Mucosa of rectum (tissue), 2 donors: ENCODE results near the gene USP46.

Experiments used
- H3K27ac ChIP-seq, 2 donors: one replicate each; pipeline ENCODE4 v1.7.0; 2013; ENCODE audit warnings: inconsistent platforms in 2 of 2, low read depth in 2 of 2, low read length in 2 of 2
- H3K27me3 ChIP-seq, 2 donors: one replicate each; pipeline ENCODE4 v1.7.0; 2013; ENCODE audit warnings: low read length in 2 of 2; ENCODE audit not compliant: control insufficient read depth in 2 of 2, insufficient read depth in 2 of 2
- H3K36me3 ChIP-seq, 2 donors: one replicate each; pipeline ENCODE4 v1.7.0; 2013; ENCODE audit warnings: low read length in 2 of 2; ENCODE audit not compliant: control insufficient read depth in 2 of 2, insufficient read depth in 2 of 2
- H3K4me1 ChIP-seq, 2 donors: one replicate each; pipeline ENCODE4 v1.7.0; 2013; ENCODE audit warnings: low read length in 2 of 2, mild to moderate bottlenecking in 1 of 2; ENCODE audit not compliant: control insufficient read depth in 2 of 2, insufficient read depth in 2 of 2
- H3K4me3 ChIP-seq, 2 donors: one replicate each; pipeline ENCODE4 v1.7.0; 2013; ENCODE audit warnings: low read length in 2 of 2
- H3K9ac ChIP-seq, 2 donors: one replicate each; pipeline ENCODE4 v1.7.0; 2013; ENCODE audit warnings: low read length in 2 of 2, low read depth in 1 of 2, mild to moderate bottlenecking in 1 of 2
- H3K9me3 ChIP-seq, 2 donors: one replicate each; pipeline ENCODE4 v1.7.0; 2013; ENCODE audit warnings: low read length in 2 of 2; ENCODE audit not compliant: control insufficient read depth in 2 of 2
- donor health status: healthy.
- donor health status: Normal muscosa, but diverticular disease.

Gene USP46

GRCh38 chr4:52606726-52607125 lies 52.4 kb downstream of the USP46 start:
- Histone ChIP-seq H3K4me1 (no peaks in the 10 kb centered on the region), H3K27ac (no peak overlapping the region), H3K27me3 (no peaks in the 10 kb centered on the region), H3K36me3 (peaks cover 8 to 9% of the 10 kb centered on the region in 2 donors), H3K9me3 (no peaks in the 10 kb centered on the region), H3K4me3 (no peak overlapping the region), H3K9ac (no peak overlapping the region)

GRCh38 chr4:52606040-52606439 lies 53.1 kb downstream of the USP46 start:
- no peaks in the 10 kb centered on the region for H3K27me3 ChIP-seq
- peaks cover 9 to 11% of the 10 kb centered on the region in 2 donors for H3K36me3 ChIP-seq

GRCh38 chr4:52604215-52604614 lies 54.9 kb downstream of the USP46 start:
- peaks cover 8 to 9% of the 10 kb centered on the region in 2 donors for H3K36me3 ChIP-seq

More at GRCh38 chr4:52606040-52606439, 53.1 kb downstream of the USP46 start:
- H3K4me3 ChIP-seq = no peak overlapping the region
- no peak overlapping the region for H3K27ac ChIP-seq
- no peak overlapping the region for H3K9ac ChIP-seq
- no peaks in the 10 kb centered on the region for H3K4me1 ChIP-seq
- no peaks in the 10 kb centered on the region for H3K9me3 ChIP-seq

GRCh38 chr4:52600275-52600674 lies 58.8 kb downstream of the USP46 start:
- Histone ChIP-seq H3K9me3 (no peaks in the 10 kb centered on the region), H3K4me3 (no peak overlapping the region), H3K4me1 (no peaks in the 10 kb centered on the region), H3K9ac (no peak overlapping the region), H3K36me3 (peaks cover 8 to 20% of the 10 kb centered on the region in 2 donors), H3K27ac (no peak overlapping the region), H3K27me3 (no peaks in the 10 kb centered on the region)

More at GRCh38 chr4:52604215-52604614, 54.9 kb downstream of the USP46 start:
- Histone ChIP-seq H3K27ac (no peak overlapping the region), H3K9ac (no peak overlapping the region), H3K4me1 (no peaks in the 10 kb centered on the region), H3K4me3 (no peak overlapping the region), H3K27me3 (no peaks in the 10 kb centered on the region), H3K9me3 (no peaks in the 10 kb centered on the region)

GRCh38 chr4:52595001-52595400 lies 64.1 kb downstream of the USP46 start:
- H3K27me3 ChIP-seq = no peaks in the 10 kb centered on the region
- H3K27ac ChIP-seq = no peak overlapping the region
- no peaks in the 10 kb centered on the region for H3K4me1 ChIP-seq
- H3K9ac ChIP-seq = no peak overlapping the region
- H3K4me3 ChIP-seq = no peak overlapping the region
- H3K9me3 ChIP-seq = no peaks in the 10 kb centered on the region
- peaks cover 4 to 16% of the 10 kb centered on the region in 2 donors for H3K36me3 ChIP-seq

- no peaks in the 10 kb centered on the region for H3K27me3 ChIP-seq
Measured at GRCh38 chr4:52592287-52592686, 66.8 kb downstream of the USP46 start.

GRCh38 chr4:52588771-52589591 lies 70.1 kb downstream of the USP46 start:
- Histone ChIP-seq H3K27me3 (no peaks in the 10 kb centered on the region), H3K27ac (peak overlapping the region in 1 of 2 donors; percentile 14), H3K9me3 (no peaks in the 10 kb centered on the region), H3K4me1 (no peaks in the 10 kb centered on the region), H3K4me3 (no peak overlapping the region), H3K9ac (no peak overlapping the region), H3K36me3 (no peaks in the 10 kb centered on the region)

More at GRCh38 chr4:52592287-52592686, 66.8 kb downstream of the USP46 start:
- peaks cover 4 to 12% of the 10 kb centered on the region in 2 donors for H3K36me3 ChIP-seq
- no peaks in the 10 kb centered on the region for H3K4me1 ChIP-seq
- no peak overlapping the region for H3K27ac ChIP-seq
- no peaks in the 10 kb centered on the region for H3K9me3 ChIP-seq
- no peak overlapping the region for H3K4me3 ChIP-seq
- no peak overlapping the region for H3K9ac ChIP-seq

GRCh38 chr4:52588097-52588496 lies 71.0 kb downstream of the USP46 start:
- no peaks in the 10 kb centered on the region for H3K9me3 ChIP-seq
- no peak overlapping the region for H3K9ac ChIP-seq
- H3K4me1 ChIP-seq = no peaks in the 10 kb centered on the region
- H3K27ac ChIP-seq = peak overlapping the region in 1 of 2 donors; percentile 14
- H3K4me3 ChIP-seq = no peak overlapping the region
- H3K36me3 ChIP-seq = no peaks in the 10 kb centered on the region
- no peaks in the 10 kb centered on the region for H3K27me3 ChIP-seq

- Histone ChIP-seq H3K9me3 (no peaks in the 10 kb centered on the region), H3K4me3 (no peak overlapping the region), H3K4me1 (no peaks in the 10 kb centered on the region), H3K27me3 (no peaks in the 10 kb centered on the region), H3K27ac (no peak overlapping the region), H3K36me3 (no peaks in the 10 kb centered on the region), H3K9ac (no peak overlapping the region)
Measured at GRCh38 chr4:52586069-52586468, 73.0 kb downstream of the USP46 start.

- Histone ChIP-seq H3K27me3 (no peaks in the 10 kb centered on the region), H3K9me3 (no peaks in the 10 kb centered on the region), H3K27ac (no peak overlapping the region), H3K9ac (no peak overlapping the region), H3K36me3 (no peaks in the 10 kb centered on the region), H3K4me3 (no peak overlapping the region), H3K4me1 (no peaks in the 10 kb centered on the region)
Measured at GRCh38 chr4:52585379-52585778, 73.7 kb downstream of the USP46 start.
